GM20431 (cell line): ENCODE results near the gene PHLDA2.
"Not testable (repeated sequence)": the region's sequence is repeated elsewhere in the genome, so short reads cannot be mapped to it uniquely, and the experiment has no call there.

Source experiments
- in situ Hi-C: fragments of 300-500 bp; cut with MseI, MboI; formaldehyde crosslinking; loops from one replicate; pipeline ENCODE4 v1.15.0; 2020; ENCODE audit warnings: low sequenced_read_pairs; ENCODE audit not compliant: unreplicated experiment

The PHLDA2 gene

GRCh38 chr11:2945757-2946287 lies 16.6 kb upstream of the PHLDA2 start:
- in situ Hi-C loops, result no loop called here

GRCh38 chr11:2945031-2945756 lies 16.0 kb upstream of the PHLDA2 start:
- in situ Hi-C loops, result no loop called here

GRCh38 chr11:2944530-2944929 lies 15.3 kb upstream of the PHLDA2 start:
- in situ Hi-C loops, result no loop called here

GRCh38 chr11:2943711-2944118 lies 14.5 kb upstream of the PHLDA2 start:
- in situ Hi-C loops, result no loop called here

GRCh38 chr11:2942872-2943710 lies 13.9 kb upstream of the PHLDA2 start:
- in situ Hi-C loops, result no loop called here

GRCh38 chr11:2942447-2942846 lies 13.2 kb upstream of the PHLDA2 start:
- in situ Hi-C loops, result no loop called here

- in situ Hi-C loops, result no loop called here
These were observed 12.0 kb upstream of the PHLDA2 start for GRCh38 chr11:2940921-2941821.

GRCh38 chr11:2940147-2940920 lies 11.1 kb upstream of the PHLDA2 start:
- in situ Hi-C loops, result no loop called here

- in situ Hi-C loops, result not testable (repeated sequence)
These were observed 9.5 kb upstream of the PHLDA2 start for GRCh38 chr11:2938458-2939418.

- in situ Hi-C loops, result not testable (repeated sequence)
These were observed 8.6 kb upstream of the PHLDA2 start for GRCh38 chr11:2937641-2938457.

- in situ Hi-C loops, result no loop called here
These were observed 5.5 kb upstream of the PHLDA2 start for GRCh38 chr11:2934611-2935239.

- in situ Hi-C loops, result no loop called here
These were observed 4.9 kb upstream of the PHLDA2 start for GRCh38 chr11:2934021-2934550.

GRCh38 chr11:2933375-2934020 lies 4.3 kb upstream of the PHLDA2 start:
- in situ Hi-C loops, result no loop called here

GRCh38 chr11:2932850-2933251 lies 3.6 kb upstream of the PHLDA2 start:
- in situ Hi-C loops, result no loop called here

GRCh38 chr11:2931771-2932738 lies 2.8 kb upstream of the PHLDA2 start:
- in situ Hi-C loops, result no loop called here
